Psoas muscle (tissue), 8 donors: Measurements from ENCODE around the gene ADAM8. TPM values are rescaled to one million over a fixed set of nuclear protein-coding genes. Genes with fewer than 3 reads are reported as not detected.
A peak's percentile ranks its signal among the peaks of the same experiment; 100 is the strongest.
"Not testable (repeated sequence)": the region's sequence is repeated elsewhere in the genome, so short reads cannot be mapped to it uniquely, and the experiment has no call there.

Experiments used
- ATAC-seq, 4 donors: fragments of 200-7000 bp; cut with Tn5 transposase; one replicate each; pipeline ENCODE4 v1.9.1; 2020; ENCODE audit warnings: moderate library complexity in 3 of 4, mild to moderate bottlenecking in 2 of 4
- DNase-seq, 2 donors: peaks; one replicate each; pipeline ENCODE4 v3.0.0-alpha.2; 2020
- H3K27ac ChIP-seq: fragments of 200-600 bp; one replicate; pipeline ENCODE4 v1.8.0; 2022
- H3K27me3 ChIP-seq, 3 donors: fragments of 200-600 bp in 1 of 3; one replicate each; pipeline versions ENCODE4 v1.6.1 to v1.8.0; 2013 to 2022; ENCODE audit warnings: low read length in 2 of 3, mild to moderate bottlenecking in 2 of 3, moderate library complexity in 1 of 3; ENCODE audit not compliant: insufficient read depth in 3 of 3
- H3K36me3 ChIP-seq, 2 donors: fragments of 200-600 bp in 1 of 2; one replicate each; pipeline versions ENCODE4 v1.6.1 to v1.8.0; 2013 to 2022; ENCODE audit warnings: low read depth in 1 of 2, mild to moderate bottlenecking in 1 of 2, moderate library complexity in 1 of 2; ENCODE audit not compliant: insufficient read depth in 1 of 2
- H3K4me1 ChIP-seq: fragments of 200-600 bp; one replicate; pipeline ENCODE4 v1.8.0; 2022
- H3K4me3 ChIP-seq: fragments of 200-600 bp; one replicate; pipeline ENCODE4 v1.8.0; 2022; ENCODE audit warnings: mild to moderate bottlenecking
- H3K9me3 ChIP-seq: fragments of 200-600 bp; one replicate; pipeline ENCODE4 v1.8.0; 2022
- CTCF ChIP-seq: fragments of 200-600 bp; IDR thresholded peaks from one replicate; pipeline ENCODE4 v1.8.0; 2022; ENCODE audit warnings: antibody characterized with exemption
- WGBS, 3 donors: extraction: QIAGEN DNeasy Blood & Tissue Kit; methylation state at CpG; one replicate each; pipeline versions ENCODE4 v1.1.6 to v1.1.7; 2013; 5-methylcytosine and 5-hydroxymethylcytosine counted together
- intact Hi-C, 2 donors: fragments of 100-400 bp; cut with DNase I; formaldehyde crosslinking; loops; one replicate each; pipeline versions ENCODE4 v1.11.0 to v1.14.2; 2022
- polyA plus RNA-seq, 3 donors: library from polyadenylated mRNA; stranded (reverse); fragments of 200-250 nt; gene quantifications; one replicate each; pipeline ENCODE4 v1.2.3, GENCODE V29; 2013
- total RNA-seq, 4 donors: library from RNA; stranded (reverse); fragmentation: NEBNext Ultra II Directional in 2 of 4; extraction: Animal tissue kit (Norgen Biotek cat#: 25700) in 2 of 4; gene quantifications; one replicate each; pipeline versions ENCODE4 v1.2.1 to v1.2.4, GENCODE V29; 2021 to 2023
- donor health status: healthy with polysubstance abuse.
- donor health status: DM: no; HTN: no; CAD: no; lungs with moderate emphysema.
- donor health status: Bipolar disorder and iron deficiency.
- donor health status: healthy.
- donor health status: DM: yes; HTN: yes; CAD: no.
- donor health status: DM: no; HTN: no; CAD: no.
- donor health status: DM: no; HTN: no; CAD: no.
- donor health status: DM: yes; HTN: yes; CAD: no.

The ADAM8 gene
- total and polyA plus RNA-seq, 7 donors: 0.21 to 2.8 (median 2.2) TPM

- no peak for TF ChIP-seq CTCF
- peak; percentile 41 to 84 (median 74) for ATAC-seq
- Histone ChIP-seq H3K36me3 (no peaks in the 10 kb centered on the region), H3K4me3 (no peak overlapping the region), H3K9me3 (no peaks in the 10 kb centered on the region), H3K27me3 (peaks cover 0 to 73% (median 28%) of the 10 kb centered on the region in 3 donors), H3K4me1 (no peaks in the 10 kb centered on the region), H3K27ac (no peak overlapping the region)
- WGBS, 3 donors: 2 to 4% (median 3%) methylated on average over 6 to 13 of the region's 13 CpGs
- peak; percentile 58 to 71 for DNase-seq
- intact Hi-C loops: loop anchor here in 1 of 2 donors (10.0 kb wide), 1 partner anchor 71 kb away; the partner anchor contains the start of gene MTG1
These were observed 47.6 kb upstream of the ADAM8 start for GRCh38 chr10:133324198-133324792.

- 70 to 80% (median 73%) methylated on average over 11 to 12 of the region's 14 CpGs for WGBS, 3 donors
- peaks cover 0 to 60% (median 26%) of the 10 kb centered on the region in 3 donors for H3K27me3 ChIP-seq
- H3K4me1 ChIP-seq, DNase-seq, H3K9me3 ChIP-seq, ATAC-seq, H3K36me3 ChIP-seq, H3K4me3 ChIP-seq, H3K27ac ChIP-seq: not testable (repeated sequence)
- intact Hi-C loops: loop anchor here in 1 of 2 donors (10.0 kb wide), 1 partner anchor 73 kb away; the partner anchor contains the start of gene MTG1
These were observed 45.5 kb upstream of the ADAM8 start for GRCh38 chr10:133322064-133322709.

- not testable (repeated sequence) for ATAC-seq, H3K27ac ChIP-seq, H3K4me3 ChIP-seq, H3K4me1 ChIP-seq, H3K36me3 ChIP-seq, H3K9me3 ChIP-seq, DNase-seq
- H3K27me3 ChIP-seq: peaks cover 0 to 48% (median 20%) of the 10 kb centered on the region in 3 donors
- 80 to 90% (median 86%) methylated on average over 6 of the region's 6 CpGs for WGBS, 3 donors
- intact Hi-C loops: loop anchor here in 1 of 2 donors (10.0 kb wide), 1 partner anchor 74 kb away; the partner anchor contains the start of gene MTG1
These were observed 44.3 kb upstream of the ADAM8 start for GRCh38 chr10:133320852-133321422.

- peak; percentile 63 to 81 (median 80) for ATAC-seq
- peak; percentile 53 for TF ChIP-seq CTCF
- 8 to 9% (median 9%) methylated on average over 41 to 51 of the region's 51 CpGs for WGBS, 3 donors
- H3K36me3 ChIP-seq: no peaks in the 10 kb centered on the region
- peak overlapping the region; percentile 50 for H3K4me3 ChIP-seq
- DNase-seq: peak; percentile 56 to 72
- intact Hi-C loops: loop anchor here in 1 of 2 donors (10.0 kb wide), 1 partner anchor 484 kb away; no protein-coding TSS in a partner anchor
- H3K27me3 ChIP-seq: peaks cover 0 to 30% (median 10%) of the 10 kb centered on the region in 3 donors
- no peak overlapping the region for H3K27ac ChIP-seq
- H3K4me1 ChIP-seq: peaks cover 5% of the 10 kb centered on the region
- no peaks in the 10 kb centered on the region for H3K9me3 ChIP-seq
These were observed 41.9 kb upstream of the ADAM8 start for GRCh38 chr10:133318494-133319127.

- no peak for TF ChIP-seq CTCF
- H3K36me3 ChIP-seq: peaks cover 0 to 17% of the 10 kb centered on the region in 2 donors
- intact Hi-C loops: loop anchor here in 1 of 2 donors (10.0 kb wide), 1 partner anchor 482 kb away; no protein-coding TSS in a partner anchor
- DNase-seq: no peak
- no peak overlapping the region for H3K27ac ChIP-seq
- H3K27me3 ChIP-seq: peaks cover 0 to 30% (median 8%) of the 10 kb centered on the region in 3 donors
- H3K4me3 ChIP-seq: no peak overlapping the region
- whole genome bisulfite sequencing, 3 donors: 82 to 92% (median 85%) methylated on average over 3 to 7 of the region's 7 CpGs
- H3K4me1 ChIP-seq: peaks cover 5% of the 10 kb centered on the region
- H3K9me3 ChIP-seq: no peaks in the 10 kb centered on the region
- ATAC-seq: no peak
These were observed 40.1 kb upstream of the ADAM8 start for GRCh38 chr10:133316732-133317131.
